ENCODE data around the gene INPPL1.

INPPL1 gene

GRCh38 chr11:72238492-72239312, 14.1 kb downstream of the INPPL1 start:
- Histone ChIP-seq H3K4me1 (ENCODE audit: low read length) (no peaks in the 10 kb centered on the region), H3K9ac (ENCODE audit: low read length) (no peak overlapping the region), H3K27me3 (replicated peaks; ENCODE audit: insufficient read depth, low read length) (peaks cover 31% of the 10 kb centered on the region), H3K9me3 (replicated peaks; ENCODE audit: insufficient read depth, low read length) (no peaks in the 10 kb centered on the region), H3K9me2 (replicated peaks; ENCODE audit: insufficient read depth, low read length) (no peaks in the 10 kb centered on the region), H3K27ac (ENCODE audit: low read length) (no peak overlapping the region), H3F3A (ENCODE audit: insufficient read depth, low read length) (no peaks in the 10 kb centered on the region), H3K36me3 (replicated peaks; ENCODE audit: insufficient read depth, low read length) (no peaks in the 10 kb centered on the region), H4K20me1 (ENCODE audit: insufficient read depth, low read length) (no peaks in the 10 kb centered on the region), H3K4me2 (ENCODE audit: low read depth, low read length) (no peak overlapping the region), H3K4me3 (ENCODE audit: low read length) (no peak overlapping the region), H3K79me2 (ENCODE audit: low read length) (no peaks in the 10 kb centered on the region), H2AFZ (ENCODE audit: low read length) (no peak overlapping the region)
- TF ChIP-seq, protein P1, sequence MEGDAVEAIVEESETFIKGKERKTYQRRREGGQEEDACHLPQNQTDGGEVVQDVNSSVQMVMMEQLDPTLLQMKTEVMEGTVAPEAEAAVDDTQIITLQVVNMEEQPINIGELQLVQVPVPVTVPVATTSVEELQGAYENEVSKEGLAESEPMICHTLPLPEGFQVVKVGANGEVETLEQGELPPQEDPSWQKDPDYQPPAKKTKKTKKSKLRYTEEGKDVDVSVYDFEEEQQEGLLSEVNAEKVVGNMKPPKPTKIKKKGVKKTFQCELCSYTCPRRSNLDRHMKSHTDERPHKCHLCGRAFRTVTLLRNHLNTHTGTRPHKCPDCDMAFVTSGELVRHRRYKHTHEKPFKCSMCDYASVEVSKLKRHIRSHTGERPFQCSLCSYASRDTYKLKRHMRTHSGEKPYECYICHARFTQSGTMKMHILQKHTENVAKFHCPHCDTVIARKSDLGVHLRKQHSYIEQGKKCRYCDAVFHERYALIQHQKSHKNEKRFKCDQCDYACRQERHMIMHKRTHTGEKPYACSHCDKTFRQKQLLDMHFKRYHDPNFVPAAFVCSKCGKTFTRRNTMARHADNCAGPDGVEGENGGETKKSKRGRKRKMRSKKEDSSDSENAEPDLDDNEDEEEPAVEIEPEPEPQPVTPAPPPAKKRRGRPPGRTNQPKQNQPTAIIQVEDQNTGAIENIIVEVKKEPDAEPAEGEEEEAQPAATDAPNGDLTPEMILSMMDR (IDR thresholded peaks at IDR 0.05; ENCODE audit: low read length): no peak
- TF ChIP-seq EZH2 (optimal IDR thresholded peaks at IDR 0.05; ENCODE audit: low read depth, low read length) (no peak), EZH2phosphoT487 (IDR thresholded peaks at IDR 0.05; ENCODE audit: low read length) (no peak)
- DNase-seq: no peak

- Histone ChIP-seq H3F3A (ENCODE audit: insufficient read depth, low read length) (no peaks in the 10 kb centered on the region), H3K9ac (ENCODE audit: low read length) (no peak overlapping the region), H4K20me1 (ENCODE audit: insufficient read depth, low read length) (no peaks in the 10 kb centered on the region), H3K36me3 (replicated peaks; ENCODE audit: insufficient read depth, low read length) (no peaks in the 10 kb centered on the region), H3K9me3 (replicated peaks; ENCODE audit: insufficient read depth, low read length) (no peaks in the 10 kb centered on the region), H3K4me3 (ENCODE audit: low read length) (no peak overlapping the region; the same call in 1 of the 2 replicates), H3K27ac (ENCODE audit: low read length) (no peak overlapping the region), H2AFZ (ENCODE audit: low read length) (no peak overlapping the region), H3K4me2 (ENCODE audit: low read depth, low read length) (peak overlapping the region; percentile 50; the same call in 1 of the 2 replicates), H3K9me2 (replicated peaks; ENCODE audit: insufficient read depth, low read length) (no peaks in the 10 kb centered on the region), H3K4me1 (ENCODE audit: low read length) (no peaks in the 10 kb centered on the region), H3K79me2 (ENCODE audit: low read length) (no peaks in the 10 kb centered on the region), H3K27me3 (replicated peaks; ENCODE audit: insufficient read depth, low read length) (peaks cover 32% of the 10 kb centered on the region)
- TF ChIP-seq, protein P1 (IDR thresholded peaks at IDR 0.05; ENCODE audit: low read length): no peak
- no peak for TF ChIP-seq EZH2 (optimal IDR thresholded peaks at IDR 0.05; ENCODE audit: low read depth, low read length)
- no peak for DNase-seq
Observed at GRCh38 chr11:72239313-72239848, 14.8 kb downstream of the INPPL1 start.

GRCh38 chr11:72239849-72240460, 15.4 kb downstream of the INPPL1 start:
- Histone ChIP-seq H3K9ac (ENCODE audit: low read length) (no peak overlapping the region), H3K9me3 (replicated peaks; ENCODE audit: insufficient read depth, low read length) (no peaks in the 10 kb centered on the region), H3F3A (ENCODE audit: insufficient read depth, low read length) (no peaks in the 10 kb centered on the region), H3K36me3 (replicated peaks; ENCODE audit: insufficient read depth, low read length) (no peaks in the 10 kb centered on the region), H3K9me2 (replicated peaks; ENCODE audit: insufficient read depth, low read length) (no peaks in the 10 kb centered on the region), H3K4me1 (ENCODE audit: low read length) (no peaks in the 10 kb centered on the region), H4K20me1 (ENCODE audit: insufficient read depth, low read length) (no peaks in the 10 kb centered on the region), H3K27ac (ENCODE audit: low read length) (no peak overlapping the region), H3K4me3 (ENCODE audit: low read length) (no peak overlapping the region), H3K4me2 (ENCODE audit: low read depth, low read length) (peak overlapping the region; percentile 50; the same call in 1 of the 2 replicates), H3K79me2 (ENCODE audit: low read length) (no peaks in the 10 kb centered on the region), H2AFZ (ENCODE audit: low read length) (no peak overlapping the region), H3K27me3 (replicated peaks; ENCODE audit: insufficient read depth, low read length) (peaks cover 38% of the 10 kb centered on the region)
- TF ChIP-seq, protein P1 (IDR thresholded peaks at IDR 0.05; ENCODE audit: low read length): no peak
- no peak for TF ChIP-seq EZH2 (optimal IDR thresholded peaks at IDR 0.05; ENCODE audit: low read depth, low read length)
- no peak for DNase-seq

Measured in MM.1S (cell line).